Activated CD4-positive, CD25-positive, alpha-beta regulatory T cell (primary cell): Measurements from ENCODE around the gene ODF4.
"Not testable (repeated sequence)": the region's sequence is repeated elsewhere in the genome, so short reads cannot be mapped to it uniquely, and the experiment has no call there.

ENCODE experiments used
- DNase-seq, 4 experiments: peaks; one replicate each; lab custom pipeline; 2025; lab: John Stamatoyannopoulos, UW

ODF4 gene

DNA sequence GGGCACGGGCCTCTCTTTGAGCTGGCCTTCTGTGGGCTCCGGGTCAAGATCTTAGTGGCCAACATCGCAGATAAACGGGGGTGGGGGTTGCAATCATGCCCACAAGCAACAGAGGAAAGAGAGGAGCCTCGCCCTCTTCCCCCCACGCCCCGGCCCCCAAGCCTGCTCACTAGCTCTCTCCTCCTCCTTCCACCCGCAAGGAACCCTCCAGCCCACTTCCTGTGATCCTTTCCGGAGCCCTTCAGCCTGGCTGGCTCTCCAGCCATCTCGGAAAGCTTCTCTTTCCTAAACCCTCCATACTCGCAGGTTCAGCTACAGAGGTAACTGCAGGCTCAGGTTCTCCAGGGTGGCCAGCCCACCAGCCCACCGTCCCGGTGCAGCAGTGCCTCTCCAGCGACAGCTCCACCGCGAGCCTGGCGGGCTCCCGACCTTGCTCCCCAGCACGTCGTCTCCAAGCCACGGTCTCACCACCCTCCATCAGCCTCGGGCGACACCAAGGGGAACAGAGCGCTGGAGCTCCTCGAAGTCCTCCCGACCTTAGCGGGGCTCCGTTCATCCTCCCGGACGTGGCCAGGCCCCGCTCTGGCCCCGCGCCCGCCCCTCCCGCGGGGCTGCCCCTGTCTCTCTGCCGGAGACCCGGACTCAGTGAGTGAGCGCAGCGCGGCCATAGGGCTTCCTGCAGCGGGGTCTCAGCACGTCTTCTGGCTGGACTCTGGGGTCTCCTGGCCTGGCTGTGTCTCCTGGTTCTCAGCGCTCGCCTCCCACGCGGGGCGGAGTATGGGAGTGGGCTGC, 12.9 kb upstream of the ODF4 start:
- no peak for DNase-seq

DNA sequence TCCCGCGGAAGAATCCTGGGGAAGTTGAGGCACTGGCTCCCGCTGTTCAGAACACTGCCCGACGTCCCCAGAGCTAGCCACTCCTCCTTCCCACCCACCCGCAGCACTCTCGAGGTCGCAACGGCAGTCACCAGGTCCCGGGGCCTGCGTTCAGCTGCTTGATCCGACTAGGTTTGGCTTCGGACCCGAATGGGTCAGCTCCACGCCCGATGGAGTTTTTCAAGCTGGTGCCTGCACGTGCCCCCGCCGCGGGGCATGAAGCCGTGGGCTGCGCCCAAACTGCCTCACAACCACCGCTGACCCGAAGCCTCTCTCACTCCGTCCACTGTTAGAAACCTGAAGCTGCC, 12.4 kb upstream of the ODF4 start:
- DNase-seq = no peak

DNA sequence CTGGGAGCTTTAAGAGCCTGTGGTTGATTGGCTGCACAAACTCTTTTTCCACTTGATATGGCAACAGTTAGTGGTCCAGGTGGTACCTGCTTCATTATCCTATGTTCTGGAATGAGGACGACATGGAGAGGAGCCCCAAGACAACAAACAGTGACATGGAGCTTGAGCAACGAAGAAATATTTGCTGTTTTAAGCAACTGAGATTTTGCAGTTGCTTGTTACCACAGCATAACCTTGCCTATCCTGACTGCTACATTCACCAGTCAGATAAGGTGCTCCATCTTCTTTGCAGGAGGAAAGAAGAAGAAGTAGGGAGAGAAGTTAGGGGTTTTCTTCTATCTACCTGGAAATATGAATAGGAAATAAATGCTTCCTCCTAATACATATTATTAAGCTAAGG, 7.5 kb upstream of the ODF4 start:
- no peak for DNase-seq

DNA sequence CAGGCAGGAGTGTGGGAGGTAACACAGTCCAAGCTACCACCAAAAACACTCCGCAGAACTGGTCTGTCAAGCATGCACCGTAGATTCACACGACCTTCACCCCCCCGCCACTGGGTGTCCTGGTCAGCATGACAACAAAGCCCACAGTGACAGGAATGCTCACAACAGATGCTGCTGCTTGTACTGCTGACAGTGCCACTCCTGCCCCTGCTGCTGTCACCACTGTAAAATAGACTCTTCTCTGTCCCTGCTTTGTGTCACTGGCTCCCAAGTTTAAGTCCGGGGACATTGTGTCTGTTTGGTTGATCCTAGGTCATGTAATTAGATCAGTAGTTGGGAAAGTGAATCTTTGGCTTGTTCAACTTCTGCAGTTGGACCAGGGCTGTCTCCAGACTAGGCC, 7.0 kb upstream of the ODF4 start:
- no peak for DNase-seq

DNA sequence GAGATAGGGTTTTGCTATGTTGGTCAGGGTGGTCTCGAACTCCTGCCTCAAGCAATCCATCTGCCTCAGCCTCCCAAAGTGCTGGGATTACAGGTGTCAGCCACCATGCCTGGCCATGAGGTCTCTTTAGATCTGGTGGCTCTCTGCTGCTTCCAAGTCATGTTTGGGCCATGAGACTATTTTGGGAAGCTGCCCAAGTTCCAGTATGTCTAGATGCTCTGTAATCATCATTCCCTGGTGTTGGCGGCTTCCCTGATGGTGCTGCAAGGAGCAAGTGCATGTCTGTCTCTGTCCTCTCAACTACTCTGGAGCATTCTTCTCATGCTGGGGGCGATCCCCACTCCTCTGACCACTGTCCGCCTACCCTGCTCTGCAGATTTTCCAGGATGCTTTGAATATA, 6.4 kb upstream of the ODF4 start:
- no peak for DNase-seq

DNA sequence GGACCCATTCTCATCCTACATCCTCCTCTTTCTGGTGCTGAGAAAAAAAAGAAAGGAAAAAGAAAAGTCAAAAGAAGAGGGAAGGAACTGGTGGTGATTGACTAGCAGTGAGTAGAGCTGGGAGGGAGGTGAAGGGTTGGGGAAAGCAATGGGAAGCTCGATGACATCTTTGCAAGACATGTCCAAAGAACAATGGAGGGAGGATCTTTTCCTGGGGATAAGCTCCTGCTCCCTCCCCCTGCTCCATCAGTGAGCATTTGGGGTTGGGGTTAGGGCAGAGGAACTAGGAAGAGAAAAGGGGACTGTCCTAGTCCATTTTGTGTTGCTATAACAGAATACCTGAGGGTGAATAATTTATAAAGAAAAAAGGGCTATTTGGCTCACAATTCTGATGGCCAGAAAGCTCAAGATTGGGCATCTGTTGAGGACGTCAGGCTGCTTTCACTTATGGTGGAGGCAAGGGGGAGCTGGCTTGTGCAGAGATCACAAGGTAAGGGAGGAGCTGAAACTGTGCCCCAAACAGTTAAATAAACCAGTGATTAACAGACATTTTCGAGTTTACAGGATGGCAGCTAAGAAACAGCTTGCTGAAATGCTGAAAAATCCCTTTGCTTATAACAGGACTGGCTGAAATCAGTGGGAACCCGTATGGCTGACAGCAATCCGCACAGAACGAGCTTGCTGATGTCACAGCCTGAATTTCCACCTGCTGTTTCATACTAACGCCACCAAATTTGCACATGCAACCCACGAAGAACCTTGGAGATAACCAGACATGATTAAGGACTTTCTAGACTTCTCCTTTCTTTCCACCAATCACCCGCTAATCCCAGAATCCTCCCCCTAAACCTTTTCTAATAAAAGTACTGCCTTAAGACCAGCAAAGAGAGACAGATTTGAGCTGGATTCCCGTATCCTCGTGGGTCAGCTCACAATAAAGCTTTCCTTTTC, 1.6 kb upstream of the ODF4 start:
- DNase-seq = no peak

DNA sequence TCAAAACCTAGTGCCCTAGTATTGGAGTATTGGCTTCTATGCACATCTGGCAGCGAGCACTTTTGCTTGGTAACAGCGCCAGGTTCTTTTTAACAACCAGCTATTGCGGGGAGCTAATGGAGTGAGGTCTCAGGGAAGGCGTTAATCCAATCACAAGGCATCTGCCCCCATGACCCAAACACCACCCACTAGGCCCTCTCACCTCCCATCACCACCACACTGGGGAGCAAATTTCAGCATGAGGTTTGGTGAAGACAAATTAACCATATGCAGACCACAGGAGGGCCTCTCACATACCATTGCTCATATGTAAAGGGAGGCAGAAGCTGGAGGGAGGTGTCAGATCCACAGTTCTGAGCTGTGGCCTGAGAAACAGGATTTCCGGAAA, 893 bp upstream of the ODF4 start:
- DNase-seq = no peak

DNA sequence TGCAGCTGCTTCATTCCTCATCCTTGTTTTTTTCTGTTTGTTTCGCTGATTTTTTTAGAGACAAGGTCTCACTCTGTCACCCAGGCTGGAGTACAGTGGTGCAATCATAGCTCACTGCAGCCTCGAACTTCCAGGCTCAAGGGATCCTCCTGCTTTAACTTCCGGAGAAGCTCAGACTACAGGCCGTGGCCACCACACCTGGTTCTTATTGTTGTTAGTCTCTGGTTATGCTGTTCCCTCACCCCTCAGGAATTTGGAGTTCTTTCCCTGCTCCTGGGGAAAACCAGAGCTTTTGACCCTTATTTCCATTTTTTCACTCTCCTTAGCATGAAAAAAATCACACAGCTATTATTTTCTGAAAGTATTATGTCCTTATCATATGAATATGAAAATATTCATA, 1.8 kb downstream of the ODF4 start:
- no peak for DNase-seq

DNA sequence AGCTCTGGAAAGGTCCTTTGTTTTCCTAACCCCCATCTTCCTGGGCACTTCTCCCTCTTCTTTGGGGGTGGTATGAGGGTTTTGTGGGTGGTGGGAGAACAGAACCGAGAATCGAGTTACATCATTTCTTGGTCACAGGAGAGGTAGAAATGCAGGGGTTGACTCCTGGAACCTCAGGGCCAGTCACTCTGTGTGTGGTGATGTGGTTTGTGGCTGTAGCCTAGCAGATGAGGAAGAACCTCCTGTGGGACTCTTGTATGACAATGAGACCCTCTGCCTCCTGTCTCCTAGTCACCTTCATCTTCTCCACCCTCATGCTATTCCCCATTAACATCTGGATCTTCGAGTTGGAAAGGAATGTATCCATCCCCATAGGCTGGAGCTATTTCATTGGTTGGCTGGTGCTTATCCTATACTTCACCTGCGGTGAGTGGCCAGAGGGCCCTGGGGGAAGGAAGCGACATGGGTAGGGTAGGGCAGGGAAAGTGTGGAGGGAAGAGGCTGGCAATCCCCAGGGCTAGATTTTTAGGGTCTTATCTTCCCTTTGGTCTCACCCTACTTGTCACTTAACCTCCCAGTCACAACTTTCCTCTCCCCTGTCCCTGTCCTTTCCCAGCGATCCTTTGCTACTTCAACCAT, 5.5 kb downstream of the ODF4 start:
- DNase-seq = no peak

DNA sequence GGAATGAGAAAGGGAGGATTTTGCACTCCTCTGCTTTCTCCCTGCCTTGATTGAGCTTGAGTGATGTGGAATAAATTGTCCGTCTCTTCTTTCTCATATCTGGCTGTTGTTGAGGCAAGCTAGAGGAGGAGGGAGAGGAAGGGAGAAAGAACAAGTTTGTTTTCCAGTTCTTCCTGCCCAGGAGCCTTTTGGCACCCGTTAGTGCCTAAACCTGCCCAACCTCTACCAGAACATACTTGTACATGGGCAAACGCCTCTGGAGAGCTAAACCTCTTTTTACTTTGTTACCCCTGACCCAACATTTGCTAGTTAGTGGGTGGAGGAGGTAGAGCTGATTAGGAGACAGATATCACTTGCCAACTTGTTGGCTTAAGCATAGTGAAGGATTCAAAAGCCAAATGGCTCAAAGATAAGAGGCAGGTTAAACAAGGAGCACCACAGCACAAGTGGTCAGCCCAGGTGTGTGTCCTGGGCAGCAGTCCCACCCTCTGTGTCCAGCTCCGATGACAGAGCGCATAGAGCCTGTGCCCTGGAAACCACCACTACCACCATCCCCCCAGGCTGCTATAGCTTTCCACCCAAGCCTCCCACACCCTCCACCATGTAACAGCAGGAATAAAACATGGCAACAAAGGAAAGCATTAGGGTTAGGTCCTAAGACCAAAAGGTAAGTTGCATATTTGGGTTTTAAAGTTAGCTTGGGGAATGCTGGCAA, 6.5 kb downstream of the ODF4 start:
- DNase-seq = no peak

DNA sequence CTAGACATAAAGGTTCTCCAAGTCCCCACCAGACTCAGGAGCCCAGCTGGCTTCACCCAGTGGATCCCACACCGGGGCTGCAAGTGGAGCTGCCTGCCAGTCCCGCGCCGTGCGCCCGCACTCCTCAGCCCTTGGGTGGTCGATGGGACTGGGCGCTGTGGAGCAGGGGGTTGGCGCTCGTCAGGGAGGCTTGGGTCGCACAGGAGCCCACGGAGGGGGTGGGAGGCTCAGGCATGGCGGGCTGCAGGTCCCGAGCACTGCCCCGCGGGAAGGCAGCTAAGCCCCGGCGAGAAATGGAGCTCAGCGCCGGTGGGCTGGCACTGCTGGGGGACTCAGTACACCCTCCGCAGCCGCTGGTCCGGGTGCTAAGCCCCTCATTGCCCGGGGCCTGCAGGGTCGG, 7.4 kb downstream of the ODF4 start:
- not testable (repeated sequence) for DNase-seq

DNA sequence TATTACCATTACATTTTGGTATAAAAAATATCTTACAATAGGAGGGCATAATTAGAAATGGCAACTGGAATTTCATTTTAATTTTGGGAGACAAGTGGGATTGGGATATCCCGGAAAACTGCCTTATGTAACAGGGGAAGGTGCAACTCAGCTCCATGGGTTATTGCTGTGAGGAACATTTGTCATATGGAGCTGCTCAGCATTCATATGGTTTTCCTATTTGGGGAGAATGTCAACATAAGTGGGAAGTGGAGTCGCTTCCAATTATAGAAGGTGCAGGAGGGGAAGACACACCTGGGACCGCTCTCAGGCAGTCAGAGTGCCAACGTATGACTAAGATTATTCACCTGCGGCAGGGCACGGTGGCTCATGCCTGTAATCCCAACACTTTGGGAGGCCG, 10.7 kb downstream of the ODF4 start:
- DNase-seq = no peak

DNA sequence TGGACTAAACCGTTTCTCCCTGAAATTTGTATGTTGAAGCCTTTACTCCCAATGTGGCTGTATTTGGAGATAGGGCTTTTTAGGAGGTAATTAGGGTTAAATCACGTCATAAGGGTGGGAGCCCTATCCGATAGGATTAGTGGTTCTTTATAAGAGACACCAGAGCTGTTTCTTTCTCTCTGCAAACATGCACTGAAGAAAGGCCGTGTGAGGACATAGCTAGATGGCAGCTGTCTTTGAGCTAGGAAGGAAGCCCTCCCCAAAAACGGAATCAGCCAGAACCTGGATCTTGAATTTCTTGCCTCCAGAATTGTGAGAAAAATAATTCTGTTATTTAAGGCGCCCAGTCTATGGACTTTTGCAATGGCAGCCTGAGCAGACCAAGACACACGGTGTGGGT, 14.1 kb downstream of the ODF4 start:
- no peak for DNase-seq

DNA sequence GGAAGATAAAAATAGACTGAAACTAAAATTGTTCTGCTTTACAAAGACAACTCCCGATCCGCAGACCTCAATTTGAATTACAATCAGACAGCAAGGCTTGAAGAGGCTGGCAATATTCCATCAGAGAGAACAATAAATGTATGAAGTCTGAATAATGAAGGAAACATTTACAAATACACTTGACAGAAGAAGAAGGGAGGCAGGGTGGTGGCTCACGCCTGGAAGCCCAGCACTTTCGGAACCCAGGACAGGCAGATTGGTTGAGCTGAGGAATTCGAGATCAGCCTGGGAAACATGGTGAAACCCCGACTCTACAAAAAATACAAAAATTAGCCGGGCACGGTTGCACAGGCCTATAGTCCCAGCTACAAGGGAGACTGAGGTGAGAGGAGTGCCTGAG, 14.6 kb downstream of the ODF4 start:
- no peak for DNase-seq

DNA sequence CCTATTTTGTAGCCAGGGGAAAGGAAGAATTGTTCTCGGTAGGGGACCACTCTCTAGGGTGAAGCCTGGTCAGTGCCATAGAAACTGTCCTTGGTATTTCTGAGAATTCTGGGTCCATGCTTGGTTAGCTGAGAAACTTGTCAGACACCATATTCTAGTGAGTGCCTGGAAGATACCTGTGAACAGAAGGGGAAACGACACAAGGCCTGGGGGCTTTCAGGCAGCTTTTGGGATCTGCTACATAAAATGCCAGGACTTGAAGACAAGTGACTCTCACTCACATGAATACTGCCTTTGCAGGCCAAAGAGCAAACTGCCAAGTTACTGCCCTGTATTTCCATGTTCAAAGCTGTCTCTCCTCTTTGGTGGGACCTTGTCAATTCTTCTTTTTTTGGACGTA, 18.3 kb downstream of the ODF4 start:
- no peak for DNase-seq

DNA sequence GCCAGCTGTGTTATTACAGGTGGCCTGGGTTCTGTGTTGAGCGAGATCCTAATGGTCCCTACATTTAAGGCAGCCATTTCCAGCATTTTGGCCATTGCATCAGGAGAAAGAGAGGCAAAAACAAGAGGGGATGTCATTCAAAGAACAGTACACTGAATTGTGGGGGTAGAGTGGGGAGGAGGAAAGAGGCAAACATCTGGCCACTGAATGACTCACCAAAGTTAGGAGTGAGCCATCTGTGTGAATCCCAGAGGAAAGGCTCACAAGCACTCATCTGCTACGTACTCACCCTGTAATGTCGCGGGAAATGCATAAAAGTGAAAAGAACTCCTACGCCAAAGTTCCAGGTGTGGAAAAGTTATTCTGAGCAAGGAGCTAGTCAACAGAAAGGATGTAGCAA, 20.1 kb downstream of the ODF4 start:
- DNase-seq = no peak

DNA sequence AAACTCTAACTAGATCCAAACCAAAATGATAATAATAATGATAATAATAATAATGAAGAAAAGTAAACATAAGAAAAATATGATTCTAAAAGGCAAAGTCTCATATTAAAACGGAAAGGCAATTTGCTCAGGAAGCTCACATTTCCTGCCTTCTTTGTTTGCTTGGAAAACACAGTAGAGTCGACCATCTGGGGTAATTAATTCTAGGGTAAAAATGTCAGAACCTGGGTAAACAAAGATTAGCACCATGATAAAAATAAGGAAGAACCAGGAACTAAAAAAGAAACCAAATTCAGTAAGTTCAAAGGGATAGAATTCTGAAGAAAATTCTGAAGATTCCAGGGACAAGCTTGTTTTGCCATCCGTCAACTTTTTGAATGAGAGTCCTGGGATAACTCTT, 20.6 kb downstream of the ODF4 start:
- no peak for DNase-seq

DNA sequence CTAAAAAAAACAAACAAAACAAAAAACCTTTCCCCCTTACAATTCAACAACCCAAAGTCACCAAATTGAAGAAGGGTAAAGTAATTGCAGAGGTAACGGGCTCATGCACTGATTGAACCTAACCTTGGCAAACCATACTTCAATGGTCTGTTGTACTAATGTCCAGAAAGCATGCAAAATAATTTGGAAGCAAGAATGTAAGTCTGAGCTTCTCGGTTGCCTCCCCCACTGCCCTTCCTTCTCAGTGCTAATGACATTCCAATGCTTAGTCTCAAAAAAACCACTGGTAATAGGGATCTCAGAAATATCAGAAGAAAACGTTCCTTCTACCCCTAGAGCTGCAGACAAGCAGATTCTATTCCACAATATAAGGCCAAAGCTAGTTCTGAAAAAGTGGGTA, 21.1 kb downstream of the ODF4 start:
- DNase-seq = no peak

DNA sequence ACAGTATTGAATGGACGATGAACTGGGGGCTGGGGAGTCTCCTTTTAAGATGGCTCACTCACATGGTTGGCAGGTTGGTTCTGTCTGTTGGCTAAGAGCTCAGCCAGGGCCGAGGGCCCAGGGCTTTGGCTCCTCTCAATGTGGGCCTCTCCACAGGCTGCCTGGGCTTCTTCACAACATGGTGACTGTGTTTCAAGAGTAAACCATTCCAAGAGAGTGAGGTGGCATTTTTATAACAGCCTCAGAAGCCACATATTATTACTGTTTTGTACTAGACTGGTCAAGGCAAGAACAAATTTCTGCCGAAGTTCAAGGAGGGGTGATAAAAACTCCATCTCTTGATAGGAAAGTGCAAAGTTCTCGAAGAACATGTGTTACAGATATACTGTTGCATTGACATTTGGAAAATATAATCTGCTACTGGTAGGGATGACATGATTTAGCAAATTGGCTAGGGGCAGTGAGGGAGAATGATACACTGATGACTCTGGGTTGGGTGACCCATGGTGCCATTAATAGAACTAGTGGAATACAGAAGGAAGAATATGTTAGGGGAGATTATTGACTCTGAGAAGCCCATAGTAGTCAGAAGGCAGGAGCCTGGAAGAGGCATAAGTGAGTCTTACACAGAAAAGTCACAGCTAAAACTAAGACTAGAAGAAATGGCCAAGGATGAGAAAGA, 23.2 kb downstream of the ODF4 start:
- DNase-seq = no peak

DNA sequence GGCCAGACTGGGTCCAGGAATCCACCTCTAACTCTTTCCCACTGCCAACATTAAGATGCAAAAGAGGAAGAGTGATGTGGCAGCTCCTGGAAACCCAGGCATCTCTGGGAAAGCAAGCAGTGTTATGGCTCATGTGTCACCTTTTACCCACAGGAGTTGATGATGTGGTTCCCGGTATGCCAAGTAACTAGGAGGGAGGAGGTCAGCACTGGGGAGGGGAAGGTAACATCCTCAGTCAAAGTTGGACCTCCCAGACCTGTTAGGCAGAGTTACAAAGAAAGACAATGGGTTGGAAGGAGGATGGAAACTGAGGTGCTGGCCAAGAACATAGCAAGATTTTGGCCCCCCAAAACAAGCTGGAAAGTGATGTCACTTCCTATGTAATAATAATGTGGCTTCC, 25.5 kb downstream of the ODF4 start:
- no peak for DNase-seq

DNA sequence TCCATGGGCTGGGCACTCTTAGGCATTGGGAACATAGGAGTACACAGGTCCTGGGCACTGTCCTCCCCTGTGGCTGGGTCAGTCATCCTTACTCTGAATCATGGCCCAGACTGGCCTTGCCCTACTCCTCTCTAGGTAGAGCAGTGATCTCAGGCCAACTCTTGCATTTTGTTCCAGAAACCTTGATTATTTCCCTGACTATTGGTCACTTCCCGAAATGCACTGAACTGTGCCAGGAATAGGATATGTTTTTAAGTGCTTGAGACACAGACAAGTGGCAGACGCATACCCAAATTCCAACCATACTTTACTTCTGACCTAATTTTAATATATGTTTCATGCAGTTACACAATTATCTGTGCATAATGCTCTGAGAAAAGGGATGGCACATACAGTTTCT, 26.6 kb downstream of the ODF4 start:
- no peak for DNase-seq

DNA sequence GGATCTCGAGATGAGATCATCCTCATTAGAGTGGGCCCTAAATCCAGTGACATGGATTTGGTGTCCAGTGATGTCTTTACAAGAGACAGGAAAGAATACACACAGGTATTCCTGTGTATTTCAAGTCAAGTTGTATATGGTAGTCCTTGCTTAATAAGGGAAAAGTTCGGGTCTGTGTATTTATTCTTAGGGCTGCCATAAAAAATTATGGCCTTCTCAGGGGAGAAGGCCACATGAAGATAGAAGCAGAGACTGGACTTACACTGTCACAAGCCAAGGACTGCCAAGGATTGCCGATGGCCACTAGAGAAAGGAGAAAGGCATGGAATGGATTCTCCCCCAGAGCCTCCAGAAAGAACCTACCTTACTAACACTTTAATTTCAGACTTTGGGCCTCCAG, 28.6 kb downstream of the ODF4 start:
- no peak for DNase-seq
